ENCODE measurements around the gene RGS21. TPM values are rescaled to one million over a fixed set of nuclear protein-coding genes. Genes with fewer than 3 reads are reported as not detected.

RGS21 gene
- total RNA-seq, 4 donors from 2014 or later: not detected

GRCh38 chr1:192342842-192343241 is 26.1 kb downstream of the RGS21 start:
- H3K27me3 ChIP-seq: no peaks in the 10 kb centered on the region
- no peak overlapping the region for H3K4me3 ChIP-seq
- no peaks in the 10 kb centered on the region for H3K9me3 ChIP-seq
- H3K36me3 ChIP-seq: no peaks in the 10 kb centered on the region
- no peaks in the 10 kb centered on the region for H3K4me1 ChIP-seq
- no peak for TF ChIP-seq POLR2A (IDR thresholded peaks at IDR 0.05)
- TF ChIP-seq CTCF (IDR thresholded peaks at IDR 0.05): no peak
- no peak overlapping the region for H3K27ac ChIP-seq
- WGBS, 2 donors: 64 to 67% methylated on average over 6 of the region's 6 CpGs
- intact Hi-C loops (cut with DNase I): no loop called here
- no peak for DNase-seq

- TF ChIP-seq CTCF (IDR thresholded peaks at IDR 0.05): no peak
- TF ChIP-seq POLR2A (IDR thresholded peaks at IDR 0.05): no peak
- H3K9me3 ChIP-seq: no peaks in the 10 kb centered on the region
- H3K4me1 ChIP-seq: no peaks in the 10 kb centered on the region
- 51 to 60% methylated on average over 3 of the region's 3 CpGs for WGBS, 2 donors
- no peak for DNase-seq
- intact Hi-C loops (cut with DNase I): no loop called here
- no peaks in the 10 kb centered on the region for H3K36me3 ChIP-seq
- H3K4me3 ChIP-seq: no peak overlapping the region
- no peak overlapping the region for H3K27ac ChIP-seq
- no peaks in the 10 kb centered on the region for H3K27me3 ChIP-seq
These were observed 26.6 kb downstream of the RGS21 start for GRCh38 chr1:192343344-192343743.

DNA sequence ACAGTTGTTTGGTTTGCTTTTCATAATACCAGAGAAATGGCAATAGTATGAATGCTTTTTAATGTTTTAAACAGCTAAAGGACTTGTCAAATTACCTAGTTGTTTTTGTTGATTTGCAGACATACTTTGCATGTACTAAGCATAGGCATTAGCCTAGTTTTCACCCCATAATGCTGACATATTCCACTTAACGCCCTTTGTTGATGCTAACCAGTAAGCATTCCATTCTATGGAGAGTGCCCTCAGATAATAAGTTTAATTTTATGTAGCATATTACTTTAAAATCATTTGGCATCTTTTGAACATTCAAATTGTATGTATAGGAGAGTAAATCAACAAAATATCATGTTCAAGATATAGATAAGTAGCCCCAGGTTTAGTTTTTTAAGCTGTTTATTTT is 32.5 kb downstream of the RGS21 start:
- H3K27me3 ChIP-seq: no peaks in the 10 kb centered on the region
- DNase-seq: no peak
- H3K36me3 ChIP-seq: no peaks in the 10 kb centered on the region
- no peaks in the 10 kb centered on the region for H3K9me3 ChIP-seq
- intact Hi-C loops (cut with DNase I): no loop called here
- H3K4me3 ChIP-seq: no peak overlapping the region
- no peaks in the 10 kb centered on the region for H3K4me1 ChIP-seq
- TF ChIP-seq CTCF (IDR thresholded peaks at IDR 0.05) (no peak), POLR2A (IDR thresholded peaks at IDR 0.05) (no peak)
- 44 to 65% methylated on average over 1 of the region's 1 CpG for WGBS, 2 donors
- H3K27ac ChIP-seq: no peak overlapping the region

GRCh38 chr1:192350356-192350755 is 33.6 kb downstream of the RGS21 start:
- 39 to 52% methylated on average over 3 of the region's 3 CpGs for WGBS, 2 donors
- Histone ChIP-seq H3K4me1 (no peaks in the 10 kb centered on the region), H3K27me3 (no peaks in the 10 kb centered on the region), H3K36me3 (no peaks in the 10 kb centered on the region), H3K4me3 (no peak overlapping the region), H3K27ac (no peak overlapping the region), H3K9me3 (no peaks in the 10 kb centered on the region)
- no peak for DNase-seq
- intact Hi-C loops (cut with DNase I): no loop called here
- TF ChIP-seq CTCF (IDR thresholded peaks at IDR 0.05) (no peak), POLR2A (IDR thresholded peaks at IDR 0.05) (no peak)

- intact Hi-C loops (cut with DNase I): no loop called here
- no peaks in the 10 kb centered on the region for H3K36me3 ChIP-seq
- H3K27me3 ChIP-seq: no peaks in the 10 kb centered on the region
- no peak for DNase-seq
- H3K4me3 ChIP-seq: no peak overlapping the region
- TF ChIP-seq POLR2A (IDR thresholded peaks at IDR 0.05): no peak
- TF ChIP-seq CTCF (IDR thresholded peaks at IDR 0.05): no peak
- H3K9me3 ChIP-seq: no peaks in the 10 kb centered on the region
- H3K27ac ChIP-seq: no peak overlapping the region
- H3K4me1 ChIP-seq: no peaks in the 10 kb centered on the region
These were observed 34.8 kb downstream of the RGS21 start for GRCh38 chr1:192351550-192351949.
